ENCODE results near the gene HIPK2.

DNA sequence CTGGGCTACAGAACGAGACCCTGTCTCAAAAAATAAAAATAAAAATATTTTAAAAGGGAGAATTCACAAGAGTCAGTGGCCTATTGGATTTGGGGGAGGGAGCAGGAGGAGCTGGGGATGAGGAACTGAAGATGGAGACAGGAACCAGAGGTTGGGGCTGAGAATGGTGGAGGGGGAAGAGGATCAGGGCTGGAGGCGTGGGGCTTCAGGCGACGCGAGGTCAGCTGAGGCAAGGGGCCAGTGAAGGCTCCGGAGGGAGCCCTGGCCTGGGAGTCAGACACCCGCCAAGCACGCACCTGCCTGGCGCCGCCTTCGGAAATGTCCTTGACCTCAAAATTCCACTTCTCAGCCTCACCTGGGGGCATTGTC, 255.0 kb downstream of the HIPK2 start:
- TF ChIP-seq GATA2 (IDR thresholded peaks at IDR 0.05; ENCODE audit: low read depth, low read length) (no peak), GATA3 (IDR thresholded peaks at IDR 0.05; ENCODE audit: low read depth, low read length) (no peak)
